Stimulated activated CD4-positive, alpha-beta T cell treated with anti-CD3 and anti-CD28 coated beads, Interleukin-4, amount 100 ng/mL, for 1 hour (primary cell): ENCODE measurements around the gene CAMTA2.
A peak's percentile ranks its signal among the peaks of the same experiment; 100 is the strongest.

Experiments used
- DNase-seq: peaks from one replicate; pipeline ENCODE4 v3.0.0-alpha.2; 2020

Gene CAMTA2

GRCh38 chr17:4946312-4946976, 41.0 kb downstream of the CAMTA2 start:
- no peak for DNase-seq

DNA sequence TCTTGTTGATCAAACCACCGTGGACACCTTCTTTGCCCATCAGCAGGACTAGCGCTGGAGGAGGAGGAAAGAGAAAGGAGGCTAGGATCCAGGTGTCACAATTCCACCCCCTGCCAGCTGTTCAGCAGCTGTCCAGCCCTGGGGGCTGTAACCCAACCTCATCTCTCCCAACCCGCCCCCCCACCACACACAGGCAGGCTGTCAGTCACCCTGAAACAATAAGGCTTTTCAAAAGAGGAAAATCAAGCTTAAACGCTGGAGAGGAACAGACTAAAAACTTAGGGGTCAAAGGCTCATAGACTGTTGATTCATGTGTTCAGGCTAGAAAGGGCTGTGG, 41.6 kb downstream of the CAMTA2 start:
- no peak for DNase-seq

DNA sequence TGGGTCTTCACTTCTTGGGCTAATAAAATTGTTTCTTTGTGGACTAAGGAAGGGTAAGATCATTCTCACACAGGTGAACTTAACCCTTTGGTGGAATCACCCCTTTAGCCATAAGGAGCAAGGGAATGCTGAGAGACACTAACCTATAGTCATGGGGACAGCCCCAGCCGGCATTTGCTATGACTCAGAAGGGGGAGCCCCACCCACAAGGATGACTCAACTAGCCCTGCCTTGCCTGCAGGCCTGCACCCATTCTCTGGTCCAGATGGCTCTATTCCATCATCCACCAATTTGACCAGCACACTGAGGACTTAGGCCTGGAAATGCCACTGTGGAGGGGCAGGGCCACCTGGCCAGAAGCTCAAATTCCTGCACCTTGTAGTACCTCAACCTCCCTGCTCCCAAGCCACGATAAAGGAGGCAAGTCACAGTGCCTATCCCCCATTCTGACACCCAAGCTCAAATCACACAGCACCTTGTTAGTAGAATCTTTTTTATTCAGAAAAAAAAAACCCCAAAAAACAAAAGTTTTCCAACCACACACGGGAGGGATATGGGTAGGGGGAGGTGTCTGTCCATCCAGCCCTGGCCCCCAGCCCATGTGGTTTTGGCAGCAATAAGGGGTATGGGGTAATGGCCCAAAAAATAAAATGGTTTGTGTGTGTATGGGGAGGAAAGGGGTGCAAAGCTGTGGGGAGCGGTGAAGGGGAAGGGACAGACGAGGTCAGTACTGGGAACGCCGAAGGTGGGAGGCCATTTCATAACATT, 42.1 kb downstream of the CAMTA2 start:
- peak; percentile 83 for DNase-seq

DNA sequence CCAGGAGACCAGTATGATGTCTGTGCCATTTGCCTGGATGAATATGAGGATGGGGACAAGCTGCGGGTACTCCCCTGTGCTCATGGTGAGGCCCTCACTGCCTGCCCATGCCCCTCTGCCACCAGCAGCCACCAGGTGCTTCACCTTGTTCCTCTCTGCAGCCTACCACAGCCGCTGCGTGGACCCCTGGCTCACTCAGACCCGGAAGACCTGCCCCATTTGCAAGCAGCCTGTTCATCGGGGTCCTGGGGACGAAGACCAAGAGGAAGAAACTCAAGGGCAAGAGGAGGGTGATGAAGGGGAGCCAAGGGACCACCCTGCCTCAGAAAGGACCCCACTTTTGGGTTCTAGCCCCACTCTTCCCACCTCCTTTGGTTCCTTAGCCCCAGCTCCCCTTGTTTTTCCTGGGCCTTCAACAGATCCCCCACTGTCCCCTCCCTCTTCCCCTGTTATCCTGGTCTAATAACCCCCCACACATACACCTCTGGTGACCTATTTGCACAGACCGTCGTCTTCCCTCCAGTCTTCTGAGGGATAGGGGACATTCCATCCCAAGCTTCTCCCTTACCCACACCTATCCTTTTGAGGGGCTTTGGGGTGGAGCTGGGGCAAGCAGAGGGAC, 42.8 kb downstream of the CAMTA2 start:
- DNase-seq = peak; percentile 39

DNA sequence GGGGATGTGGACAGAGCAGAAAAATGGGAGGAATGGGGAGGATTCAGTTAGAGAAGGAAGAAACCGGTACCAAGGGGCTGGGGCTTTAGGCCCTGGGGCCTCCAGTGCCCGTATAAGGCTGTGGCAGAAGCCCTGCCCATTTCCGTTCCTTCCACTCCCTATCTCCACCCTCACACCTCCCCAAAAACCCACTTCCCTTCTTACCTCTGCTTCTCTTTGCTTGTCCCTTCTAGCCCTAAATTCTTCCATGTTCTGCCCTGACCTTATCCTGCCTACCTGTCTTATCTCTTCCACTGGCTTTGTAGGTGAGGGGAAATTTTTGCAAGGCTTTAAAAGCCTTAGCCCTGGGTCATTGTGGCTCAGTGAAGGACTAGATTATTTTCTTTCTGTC, 43.3 kb downstream of the CAMTA2 start:
- no peak for DNase-seq

DNA sequence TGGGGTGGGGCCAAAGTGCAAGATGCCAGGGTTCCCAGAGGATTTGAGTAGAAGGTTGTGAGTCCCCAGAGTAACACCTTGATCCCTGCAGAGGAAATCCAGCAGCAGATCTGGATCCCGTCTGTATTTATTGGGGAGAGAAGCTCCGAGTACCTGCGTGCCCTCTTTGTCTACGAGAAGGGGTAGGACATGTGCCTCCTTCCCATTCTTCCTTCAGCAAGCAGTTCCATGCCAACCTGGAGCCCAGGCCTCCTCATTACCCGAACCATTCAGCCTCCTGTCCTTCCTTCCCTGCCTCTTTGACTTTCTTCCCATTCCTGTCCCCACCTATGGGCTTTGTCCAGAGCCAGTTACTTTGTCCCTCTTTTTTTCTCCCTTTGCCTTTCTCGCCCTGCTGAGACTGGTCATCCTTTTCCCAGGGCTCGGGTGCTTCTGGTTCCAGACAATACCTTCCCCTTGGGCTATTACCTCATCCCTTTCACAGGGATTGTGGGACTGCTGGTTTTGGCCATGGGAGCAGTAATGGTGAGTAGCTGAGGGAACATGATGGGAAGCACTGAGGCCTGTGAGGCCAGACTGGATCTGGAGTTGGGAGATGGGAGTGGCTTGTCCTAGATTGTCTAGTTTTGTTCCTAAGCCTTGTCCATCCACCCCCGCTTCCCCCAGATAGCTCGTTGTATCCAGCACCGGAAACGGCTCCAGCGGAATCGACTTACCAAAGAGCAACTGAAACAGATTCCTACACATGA, 44.5 kb downstream of the CAMTA2 start:
- DNase-seq = no peak

GRCh38 chr17:4941319-4941610, 46.2 kb downstream of the CAMTA2 start:
- no peak for DNase-seq

DNA sequence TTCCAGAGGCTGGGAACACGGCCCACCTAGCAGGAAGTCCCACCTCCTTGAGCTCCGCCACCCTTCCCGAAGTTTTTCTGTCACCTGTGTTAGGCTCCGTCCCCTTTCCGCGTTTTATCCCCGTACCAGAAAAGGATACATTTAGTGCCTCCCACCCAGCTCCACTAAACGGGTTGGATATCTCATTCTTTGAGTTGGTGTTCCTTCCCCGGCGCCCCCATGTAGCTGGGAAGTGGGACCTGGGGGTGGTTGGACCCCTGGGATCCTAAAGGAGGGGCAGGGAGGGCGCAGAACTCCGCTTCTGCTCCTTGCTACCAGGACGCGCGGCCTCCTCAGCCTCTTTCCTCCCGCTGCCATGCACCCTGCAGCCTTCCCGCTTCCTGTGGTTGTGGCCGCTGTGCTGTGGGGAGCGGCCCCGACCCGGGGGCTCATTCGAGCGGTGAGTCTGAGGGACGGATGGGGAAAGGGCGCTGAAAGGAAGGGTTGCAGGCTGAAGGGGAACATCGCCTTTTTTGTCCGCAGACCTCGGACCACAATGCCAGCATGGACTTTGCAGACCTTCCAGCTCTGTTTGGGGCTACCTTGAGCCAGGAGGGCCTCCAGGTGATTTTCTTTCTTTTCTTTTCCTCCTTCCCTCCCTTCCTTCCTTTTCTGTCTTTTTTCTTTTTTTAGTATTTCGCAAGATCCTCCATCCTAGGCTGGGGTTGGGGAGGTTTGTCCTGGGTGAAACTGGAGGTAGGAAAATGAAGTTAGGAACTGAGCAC, 46.7 kb downstream of the CAMTA2 start:
- peak; percentile 32 for DNase-seq

DNA sequence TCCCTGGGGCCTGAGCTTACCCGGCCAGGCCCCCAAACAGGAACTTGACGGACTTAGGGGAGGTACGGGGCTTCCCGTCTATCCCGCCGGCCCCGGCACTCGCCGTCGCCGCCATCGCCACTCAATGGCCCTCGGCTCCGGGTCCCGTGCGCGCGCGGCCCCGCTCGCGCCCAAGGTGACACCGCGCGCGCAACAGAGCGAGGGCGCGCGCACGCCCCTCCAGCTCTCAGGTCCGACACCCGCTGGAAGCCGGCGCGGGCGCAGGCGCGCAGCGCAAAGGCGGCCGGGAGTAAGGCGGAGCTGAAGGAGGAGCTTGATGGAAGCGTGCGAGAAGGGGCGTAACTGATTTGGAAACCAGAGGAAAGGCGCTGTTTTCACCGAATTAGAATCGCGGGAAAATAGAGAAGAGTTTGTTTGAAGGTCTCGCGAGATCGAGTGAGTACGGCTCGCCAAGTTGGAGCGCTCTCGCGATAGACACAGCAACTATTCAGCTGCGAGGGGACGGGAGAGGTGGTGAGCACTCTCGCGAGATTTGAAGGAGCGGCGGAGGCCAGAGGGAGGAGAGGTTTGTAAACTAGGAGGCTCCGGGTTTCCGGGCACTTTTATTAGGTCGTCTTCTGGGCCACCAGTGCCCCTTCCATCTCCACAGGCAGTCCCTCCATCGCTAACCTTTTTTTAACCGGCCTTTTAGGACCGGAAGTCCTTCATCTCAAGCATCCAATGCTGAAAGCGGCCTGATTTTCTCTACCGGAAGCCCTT, 47.5 kb downstream of the CAMTA2 start, which contains the start of the genes RNF167 and SLC25A11:
TSS of gene RNF167 (plus strand) at position 473 of the 759 bp plus-strand sequence. CDS start 642 bp downstream, outside the sequence.
TSS of gene SLC25A11 (minus strand) at position 251 of the 759 bp plus-strand sequence. CDS start at position 115, 136 bp downstream.
- DNase-seq = peak; percentile 92

GRCh38 chr17:4939546-4939795, 48.0 kb downstream of the CAMTA2 start:
- DNase-seq = no peak

GRCh38 chr17:4938688-4939545, 48.6 kb downstream of the CAMTA2 start:
- no peak for DNase-seq

DNA sequence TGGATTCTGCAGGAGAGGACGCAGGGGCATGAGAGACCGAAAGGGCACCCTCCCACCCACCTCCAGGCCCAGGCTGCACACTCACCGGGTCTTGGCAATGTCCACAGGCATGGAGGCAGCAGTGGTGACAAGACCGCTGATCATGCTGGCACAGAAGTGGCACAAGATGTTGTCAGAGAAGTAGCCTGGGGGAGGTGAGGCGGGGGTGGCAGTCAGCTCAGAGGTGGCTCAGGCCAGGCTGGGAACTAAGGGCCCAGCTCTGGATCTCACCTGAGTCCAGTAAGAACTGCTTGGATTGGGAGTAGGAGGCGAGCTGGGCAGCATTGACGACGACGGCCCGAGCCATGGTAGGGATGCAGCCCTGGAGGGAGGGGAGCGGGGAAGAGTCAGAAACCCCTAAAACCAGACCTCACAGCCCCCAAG, 49.4 kb downstream of the CAMTA2 start:
- DNase-seq = no peak

GRCh38 chr17:4937553-4937952, 49.9 kb downstream of the CAMTA2 start:
- no peak for DNase-seq

- DNase-seq = no peak
These were observed 51.0 kb downstream of the CAMTA2 start for GRCh38 chr17:4936436-4936835.

- DNase-seq = no peak
These were observed 51.8 kb downstream of the CAMTA2 start for GRCh38 chr17:4935650-4936049.

- no peak for DNase-seq
These were observed 53.1 kb downstream of the CAMTA2 start for GRCh38 chr17:4934173-4934979.

DNA sequence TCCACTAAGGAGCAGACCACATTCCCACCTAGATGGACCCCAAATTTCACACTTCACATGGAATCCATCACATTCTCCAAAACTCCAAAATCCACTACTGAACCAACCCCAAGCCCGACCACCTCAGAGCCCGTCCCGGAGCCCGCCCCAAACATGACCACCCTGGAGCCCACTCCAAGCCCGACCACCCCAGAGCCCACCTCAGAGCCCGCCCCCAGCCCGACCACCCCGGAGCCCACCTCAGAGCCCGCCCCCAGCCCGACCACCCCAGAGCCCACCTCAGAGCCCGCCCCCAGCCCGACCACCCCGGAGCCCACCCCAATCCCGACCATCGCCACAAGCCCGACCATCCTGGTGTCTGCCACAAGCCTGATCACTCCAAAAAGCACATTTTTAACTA, 53.8 kb downstream of the CAMTA2 start:
- DNase-seq = no peak

DNA sequence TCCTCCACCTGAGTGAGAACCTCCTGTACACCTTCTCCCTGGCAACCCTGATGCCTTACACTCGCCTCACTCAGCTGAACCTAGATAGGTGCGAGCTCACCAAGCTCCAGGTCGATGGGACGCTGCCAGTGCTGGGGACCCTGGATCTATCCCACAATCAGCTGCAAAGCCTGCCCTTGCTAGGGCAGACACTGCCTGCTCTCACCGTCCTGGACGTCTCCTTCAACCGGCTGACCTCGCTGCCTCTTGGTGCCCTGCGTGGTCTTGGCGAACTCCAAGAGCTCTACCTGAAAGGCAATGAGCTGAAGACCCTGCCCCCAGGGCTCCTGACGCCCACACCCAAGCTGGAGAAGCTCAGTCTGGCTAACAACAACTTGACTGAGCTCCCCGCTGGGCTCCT, 54.7 kb downstream of the CAMTA2 start:
- no peak for DNase-seq

GRCh38 chr17:4931963-4932362, 55.5 kb downstream of the CAMTA2 start, which contains the start of gene GP1BA:
GP1BA (plus strand) TSS chr17:4932277; CDS start chr17:4932605, 328 bp downstream.
- no peak for DNase-seq

GRCh38 chr17:4928881-4929280, 58.6 kb downstream of the CAMTA2 start:
- no peak for DNase-seq
